Gastrocnemius medialis (tissue), 4 donors: ENCODE data around the gene CHCHD6. TPM values are rescaled to one million over a fixed set of nuclear protein-coding genes. Genes with fewer than 3 reads are reported as not detected.

ENCODE experiments used
- ATAC-seq, 2 donors: fragments of 150-250 bp; one replicate each; pipeline ENCODE4 v1.9.1; 2016
- DNase-seq, 2 donors: peaks; one replicate each; pipeline ENCODE4 v3.0.0-alpha.2; 2019
- H3K27ac ChIP-seq, 4 donors: fragments of 200-600 bp; sonication (generic); 1 replicate in 1 of 4; 2 replicates in 3 of 4; pipeline ENCODE4 v1.5.1; 2016 to 2018; ENCODE audit warnings: mild to moderate bottlenecking in 2 of 4, moderate library complexity in 1 of 4
- H3K27me3 ChIP-seq, 3 donors: fragments of 200-600 bp; sonication (generic) in 2 of 3; 1 replicate in 1 of 3; 2 replicates in 2 of 3; pipeline versions ENCODE4 v1.5.1 to v1.6.0; 2016 to 2019; ENCODE audit warnings: mild to moderate bottlenecking in 1 of 3, moderate library complexity in 1 of 3
- H3K36me3 ChIP-seq, 2 donors: fragments of 200-600 bp; sonication (generic) in 1 of 2; one replicate each; pipeline ENCODE4 v1.5.1; 2017 to 2018
- H3K4me1 ChIP-seq, 2 donors: fragments of 200-600 bp; sonication (generic) in 1 of 2; one replicate each; pipeline ENCODE4 v1.5.1; 2016 to 2017; ENCODE audit warnings: mild to moderate bottlenecking in 2 of 2
- H3K4me3 ChIP-seq, 4 donors: fragments of 200-600 bp; sonication (generic) in 3 of 4; 1 replicate in 1 of 4; 2 replicates in 3 of 4; pipeline ENCODE4 v1.5.1; 2016 to 2019; ENCODE audit warnings: mild to moderate bottlenecking in 2 of 4
- H3K9me3 ChIP-seq, 3 donors: fragments of 200-600 bp; sonication (generic) in 2 of 3; 1 replicate in 1 of 3; 2 replicates in 2 of 3; pipeline ENCODE4 v1.5.1; 2016 to 2019
- POLR2A ChIP-seq, 2 donors: fragments of 450-650 bp; IDR thresholded peaks; one replicate each; pipeline ENCODE4 v1.6.1; 2017; ENCODE audit warnings: antibody characterized with exemption in 2 of 2, mild to moderate bottlenecking in 2 of 2, moderate library complexity in 2 of 2
- in situ Hi-C, 4 donors: fragments of 200-750 bp; cut with MboI; loops; one replicate each; pipeline versions ENCODE4 v1.15.0 to v1.8.0; 2017; ENCODE audit warnings: low sequenced_read_pairs in 4 of 4
- intact Hi-C: fragments of 100-400 bp; cut with DNase I; formaldehyde crosslinking; loops from one replicate; pipeline ENCODE4 v1.15.1; 2023; ENCODE audit warnings: low total_unique reads
- total RNA-seq, 4 donors: library from RNA; depleted of rRNA; stranded (reverse); fragments of >200 nt; gene quantifications; one replicate each; pipeline versions ENCODE4 v1.1.0 to v1.2.3, GENCODE V29; 2016
- TF ChIP-seq, protein P1 (sequence below), 5 experiments: fragments of 450-650 bp in 3 of 5; fragments of 200-600 bp in 2 of 5; sonication (generic) in 2 of 5; IDR thresholded peaks in 4 of 5; conservative IDR thresholded peaks in 1 of 5; 1 replicate in 4 of 5; 2 replicates in 1 of 5; pipeline ENCODE4 v1.5.1; 2016 to 2019; ENCODE audit warnings: antibody characterized with exemption in 5 of 5, mild to moderate bottlenecking in 3 of 5, moderate library complexity in 3 of 5

CHCHD6 gene
- total RNA-seq, 4 donors from 2014 or later, result 2.7 to 4.2 (median 3.4) TPM

DNA sequence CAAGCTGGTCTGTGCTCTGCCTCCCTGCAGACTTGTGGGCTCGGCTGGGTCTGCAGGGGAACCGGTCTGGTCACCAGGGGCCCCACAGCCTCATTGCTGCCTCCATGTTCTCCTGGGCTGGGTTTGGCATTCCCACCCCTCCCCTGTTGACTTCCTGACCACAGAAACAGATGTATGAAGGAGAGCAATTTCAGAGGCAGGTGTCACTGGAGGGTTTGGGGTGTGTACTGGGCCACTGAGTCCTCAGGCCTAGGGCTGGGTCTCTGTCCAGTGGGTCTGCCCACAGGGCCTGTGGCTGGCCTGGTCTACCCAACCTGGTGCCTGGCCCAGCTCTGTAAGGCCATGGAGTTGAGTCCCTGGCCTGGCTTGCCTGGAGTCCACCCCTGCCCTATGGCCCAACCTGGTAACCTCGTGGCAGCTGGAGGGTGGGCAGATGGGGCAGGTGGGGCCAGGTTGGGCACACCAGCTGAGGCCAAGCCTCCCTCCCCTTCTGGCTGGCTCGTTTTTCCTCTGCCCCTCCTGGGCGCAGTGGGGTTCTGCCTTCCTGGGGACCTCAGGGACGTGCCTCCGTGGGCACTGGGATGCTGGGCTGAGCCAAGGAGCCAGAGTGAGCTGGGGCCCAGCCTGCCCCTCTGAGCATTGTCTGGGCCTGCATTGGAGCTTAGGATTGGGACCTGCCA, 299.7 kb downstream of the CHCHD6 start:
- no peak for ATAC-seq
- no peaks in the 10 kb centered on the region for H3K36me3 ChIP-seq
- intact Hi-C loops, result no loop called here

DNA sequence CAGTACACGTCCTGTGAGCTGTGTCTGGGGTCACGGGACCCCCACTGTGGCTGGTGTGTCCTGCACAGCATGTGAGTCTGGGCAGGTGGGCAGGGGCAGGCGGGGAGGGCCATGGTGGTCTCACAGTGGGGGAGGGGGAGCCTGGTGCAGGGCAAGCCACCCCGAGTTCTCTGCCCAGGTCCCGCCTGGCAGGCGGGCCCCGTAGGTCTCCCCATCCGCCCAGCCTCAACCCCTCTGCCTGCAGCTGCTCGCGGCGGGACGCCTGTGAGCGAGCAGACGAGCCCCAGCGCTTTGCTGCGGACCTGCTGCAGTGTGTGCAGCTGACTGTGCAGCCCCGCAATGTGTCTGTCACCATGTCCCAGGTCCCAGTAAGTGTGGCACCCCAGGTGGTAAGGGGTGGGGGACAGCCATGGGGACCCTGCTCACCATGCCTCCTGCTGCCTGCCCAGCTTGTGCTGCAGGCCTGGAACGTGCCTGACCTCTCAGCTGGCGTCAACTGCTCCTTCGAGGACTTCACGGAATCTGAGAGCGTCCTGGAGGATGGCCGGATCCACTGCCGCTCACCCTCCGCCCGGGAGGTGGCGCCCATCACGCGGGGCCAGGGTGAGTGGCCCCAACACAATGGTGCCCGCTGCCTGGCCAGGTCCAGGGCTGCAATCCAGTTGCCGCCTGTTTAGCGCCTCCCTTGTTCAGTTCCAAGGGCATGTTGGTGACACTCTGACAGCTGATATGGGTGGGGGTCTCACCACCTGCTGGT, 300.8 kb downstream of the CHCHD6 start:
- H3K4me3 ChIP-seq, result no peak overlapping the region
- no peaks in the 10 kb centered on the region for H3K9me3 ChIP-seq
- TF ChIP-seq POLR2A (IDR thresholded peaks at IDR 0.05), result no peak
- TF ChIP-seq, protein P1, sequence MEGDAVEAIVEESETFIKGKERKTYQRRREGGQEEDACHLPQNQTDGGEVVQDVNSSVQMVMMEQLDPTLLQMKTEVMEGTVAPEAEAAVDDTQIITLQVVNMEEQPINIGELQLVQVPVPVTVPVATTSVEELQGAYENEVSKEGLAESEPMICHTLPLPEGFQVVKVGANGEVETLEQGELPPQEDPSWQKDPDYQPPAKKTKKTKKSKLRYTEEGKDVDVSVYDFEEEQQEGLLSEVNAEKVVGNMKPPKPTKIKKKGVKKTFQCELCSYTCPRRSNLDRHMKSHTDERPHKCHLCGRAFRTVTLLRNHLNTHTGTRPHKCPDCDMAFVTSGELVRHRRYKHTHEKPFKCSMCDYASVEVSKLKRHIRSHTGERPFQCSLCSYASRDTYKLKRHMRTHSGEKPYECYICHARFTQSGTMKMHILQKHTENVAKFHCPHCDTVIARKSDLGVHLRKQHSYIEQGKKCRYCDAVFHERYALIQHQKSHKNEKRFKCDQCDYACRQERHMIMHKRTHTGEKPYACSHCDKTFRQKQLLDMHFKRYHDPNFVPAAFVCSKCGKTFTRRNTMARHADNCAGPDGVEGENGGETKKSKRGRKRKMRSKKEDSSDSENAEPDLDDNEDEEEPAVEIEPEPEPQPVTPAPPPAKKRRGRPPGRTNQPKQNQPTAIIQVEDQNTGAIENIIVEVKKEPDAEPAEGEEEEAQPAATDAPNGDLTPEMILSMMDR (IDR thresholded peaks at IDR 0.05 in 4 of 5, conservative IDR thresholded peaks at IDR 0.05 in 1 of 5), result no peak
- H3K36me3 ChIP-seq, result no peaks in the 10 kb centered on the region
- in situ Hi-C loops (no loop called here), intact Hi-C loops (no loop called here)
- no peaks in the 10 kb centered on the region for H3K27me3 ChIP-seq
- H3K4me1 ChIP-seq, result peaks cover 12 to 17% of the 10 kb centered on the region in 2 donors
- H3K27ac ChIP-seq, result no peak overlapping the region
- ATAC-seq, result no peak
- DNase-seq, result no peak

More for the DNA sequence above, 299.7 kb downstream of the CHCHD6 start:
- in situ Hi-C loops, result no loop called here
- no peak for DNase-seq
- H3K9me3 ChIP-seq, result no peaks in the 10 kb centered on the region
- H3K4me1 ChIP-seq, result peaks cover 12 to 22% of the 10 kb centered on the region in 2 donors
- H3K27ac ChIP-seq, result no peak overlapping the region
- no peak overlapping the region for H3K4me3 ChIP-seq
- TF ChIP-seq, protein P1 (IDR thresholded peaks at IDR 0.05 in 4 of 5, conservative IDR thresholded peaks at IDR 0.05 in 1 of 5), result no peak
- no peak for TF ChIP-seq POLR2A (IDR thresholded peaks at IDR 0.05)
- no peaks in the 10 kb centered on the region for H3K27me3 ChIP-seq

DNA sequence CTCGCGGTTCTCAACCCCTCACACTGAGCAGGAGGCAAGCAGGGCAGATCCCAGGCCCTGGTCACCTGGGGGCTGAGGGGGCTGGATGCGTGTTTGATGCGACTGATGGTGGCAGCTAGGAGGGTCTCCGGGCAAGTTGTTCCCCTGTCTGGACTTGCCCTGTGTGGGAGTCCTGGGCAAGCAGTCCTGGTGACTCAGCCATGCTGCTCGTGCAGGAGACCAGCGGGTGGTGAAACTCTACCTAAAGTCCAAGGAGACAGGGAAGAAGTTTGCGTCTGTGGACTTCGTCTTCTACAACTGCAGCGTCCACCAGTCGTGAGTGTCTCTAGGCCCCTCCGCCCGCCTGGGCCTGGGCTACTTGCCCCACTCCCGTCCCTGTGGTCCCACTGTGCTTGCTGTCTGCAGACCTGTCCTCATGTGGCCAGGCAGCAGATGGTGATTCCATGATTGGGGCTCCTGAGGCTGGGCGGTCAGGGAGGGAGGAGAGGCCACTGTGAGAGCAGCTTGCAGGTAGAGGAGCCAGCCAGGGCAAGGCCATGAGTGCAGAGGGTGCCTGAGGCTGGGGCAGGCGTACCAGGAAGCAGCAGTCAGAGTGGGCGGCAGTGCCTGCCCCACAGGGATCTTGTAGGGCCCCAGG, 301.9 kb downstream of the CHCHD6 start:
- Histone ChIP-seq H3K4me1 (peaks cover 8 to 12% of the 10 kb centered on the region in 2 donors), H3K27ac (no peak overlapping the region), H3K4me3 (no peak overlapping the region), H3K9me3 (no peaks in the 10 kb centered on the region), H3K36me3 (no peaks in the 10 kb centered on the region), H3K27me3 (no peaks in the 10 kb centered on the region)
- TF ChIP-seq, protein P1 (IDR thresholded peaks at IDR 0.05 in 4 of 5, conservative IDR thresholded peaks at IDR 0.05 in 1 of 5), result no peak
- TF ChIP-seq POLR2A (IDR thresholded peaks at IDR 0.05), result no peak
- in situ Hi-C loops (no loop called here), intact Hi-C loops (no loop called here)
- no peak for ATAC-seq
- DNase-seq, result no peak

GRCh38 chr3:127006781-127007436, 302.9 kb downstream of the CHCHD6 start:
- H3K9me3 ChIP-seq, result no peaks in the 10 kb centered on the region
- intact Hi-C loops, result no loop called here
- ATAC-seq, result no peak
- H3K4me1 ChIP-seq, result peaks cover 8 to 9% of the 10 kb centered on the region in 2 donors
- H3K27me3 ChIP-seq, result no peaks in the 10 kb centered on the region
- H3K27ac ChIP-seq, result no peak overlapping the region
- in situ Hi-C loops, result no loop called here
- no peaks in the 10 kb centered on the region for H3K36me3 ChIP-seq
- no peak overlapping the region for H3K4me3 ChIP-seq
- no peak for DNase-seq
- TF ChIP-seq POLR2A (IDR thresholded peaks at IDR 0.05), result no peak
- TF ChIP-seq, protein P1 (IDR thresholded peaks at IDR 0.05 in 4 of 5, conservative IDR thresholded peaks at IDR 0.05 in 1 of 5), result no peak
